Natural killer cell treated with Interleukin-12 subunit alpha and Interleukin-12 subunit beta and Interleukin-15 and Interleukin-18, amount 100 ng/mL, for 72 hours (primary cell): ENCODE results near the gene PAMR1. TPM values are rescaled to one million over a fixed set of nuclear protein-coding genes. Genes with fewer than 3 reads are reported as not detected.

Source experiments
- ATAC-seq, 2 donors: fragments of 150-1000 bp; cut with Tn5 transposase in 1 of 2; sonication (Bioruptor Pico), chemical (Tn5 transposase) in 1 of 2; 2 replicates each; pipeline ENCODE4 v1.10.0; 2021
- DNase-seq: peaks from one replicate; pipeline ENCODE4 v3.0.0; 2022; ENCODE audit warnings: low spot score
- H3K27ac Mint-ChIP-seq, 2 donors: 1 replicate in 1 of 2; 2 replicates in 1 of 2; pipeline ENCODE4 v1.8.0; 2022; ENCODE audit warnings: mixed read lengths in 2 of 2, mild to moderate bottlenecking in 1 of 2, moderate library complexity in 1 of 2
- H3K27me3 Mint-ChIP-seq, 2 donors: 1 replicate in 1 of 2; 2 replicates in 1 of 2; pipeline ENCODE4 v1.8.0; 2022; ENCODE audit warnings: mixed read lengths in 2 of 2
- H3K36me3 Mint-ChIP-seq: one replicate; pipeline ENCODE4 v1.8.0; 2022; ENCODE audit warnings: mixed read lengths
- H3K4me1 Mint-ChIP-seq, 2 donors: 1 replicate in 1 of 2; 2 replicates in 1 of 2; pipeline ENCODE4 v1.8.0; 2022; ENCODE audit warnings: low read depth in 2 of 2, mixed read lengths in 2 of 2, mild to moderate bottlenecking in 1 of 2
- H3K4me3 Mint-ChIP-seq: one replicate; pipeline ENCODE4 v1.8.0; 2022; ENCODE audit warnings: mixed read lengths
- H3K9me3 Mint-ChIP-seq: 2 replicates; pipeline ENCODE4 v1.8.0; 2022; ENCODE audit warnings: mixed read lengths
- total RNA-seq, 2 donors: library from RNA; stranded (reverse); gene quantifications; one replicate each; pipeline ENCODE4 v1.2.3, GENCODE V29; 2022

Gene PAMR1
- total RNA-seq, 2 donors from 2014 or later = not detected

DNA sequence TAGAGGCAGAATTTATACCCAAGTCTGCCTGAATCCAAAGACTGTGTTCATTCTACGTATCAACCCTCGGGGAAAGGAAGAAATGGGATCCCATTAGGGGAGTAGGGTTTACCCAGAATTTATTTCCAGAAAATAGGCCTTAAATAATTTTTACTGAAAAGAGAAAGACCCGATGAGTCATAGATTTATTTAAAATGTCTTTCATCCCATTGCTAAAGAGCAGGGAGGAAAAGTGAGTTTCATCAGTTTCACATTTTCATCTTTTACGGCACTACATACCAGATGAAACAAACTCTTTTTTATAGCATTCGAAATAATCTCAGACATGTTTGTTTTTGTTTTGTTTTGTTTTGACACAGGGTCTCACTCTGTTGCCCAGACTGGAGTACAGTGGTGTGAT lies 137.4 kb downstream of the PAMR1 start:
- Mint-ChIP-seq H3K9me3 (no peaks in the 10 kb centered on the region), H3K4me1 (peaks cover 13 to 20% of the 10 kb centered on the region in 2 donors), H3K27ac (peak overlapping the region in 1 of 2 donors; percentile 67), H3K27me3 (peaks cover 0 to 6% of the 10 kb centered on the region in 2 donors), H3K36me3 (no peaks in the 10 kb centered on the region), H3K4me3 (no peak overlapping the region)
- ATAC-seq (no peak), DNase-seq (no peak)

DNA sequence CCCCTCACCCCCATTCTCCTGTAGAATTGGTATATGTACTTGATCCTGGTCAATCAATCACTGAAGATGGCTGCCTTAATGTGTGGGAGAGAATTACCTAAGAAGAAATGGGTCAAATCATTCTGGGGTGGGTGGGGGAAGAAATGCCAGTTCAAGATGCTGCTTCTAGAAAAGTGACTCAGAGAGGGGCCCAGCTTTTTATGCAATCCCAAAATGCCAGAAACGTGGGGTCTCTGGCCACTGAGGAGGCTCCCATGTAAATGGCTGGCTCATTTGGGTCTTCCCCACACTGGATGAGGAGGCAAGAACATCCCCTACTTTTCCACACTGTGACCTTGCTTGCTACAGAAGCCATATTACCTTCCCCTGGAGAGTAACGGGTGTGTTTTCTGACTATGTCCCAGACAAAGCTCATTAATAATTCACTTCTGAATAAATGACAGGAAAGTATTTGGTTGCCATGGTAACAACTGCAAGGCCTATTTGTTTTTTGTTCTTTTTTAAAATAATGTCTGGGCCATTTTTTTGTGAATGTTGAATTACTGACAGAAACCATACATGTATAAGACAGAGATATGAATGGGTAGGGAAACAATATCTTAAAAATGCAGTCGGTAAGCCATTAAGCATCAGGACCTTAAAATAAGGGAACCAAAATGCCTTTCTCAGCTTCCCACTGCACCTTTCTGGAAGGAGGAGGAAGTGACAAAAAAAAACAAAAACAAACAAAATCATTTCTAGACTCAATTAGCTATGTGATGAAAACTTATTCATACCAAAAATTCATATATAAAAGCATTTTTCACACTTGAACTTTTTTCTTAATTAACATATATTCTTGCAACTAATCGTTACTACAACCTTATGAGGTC lies 138.1 kb downstream of the PAMR1 start:
- ATAC-seq = no peak
- Mint-ChIP-seq H3K4me3 (no peak overlapping the region), H3K36me3 (no peaks in the 10 kb centered on the region), H3K27ac (peak overlapping the region in 1 of 2 donors; percentile 67), H3K9me3 (no peaks in the 10 kb centered on the region), H3K27me3 (peaks cover 0 to 7% of the 10 kb centered on the region in 2 donors), H3K4me1 (peaks cover 13 to 19% of the 10 kb centered on the region in 2 donors)
- no peak for DNase-seq

DNA sequence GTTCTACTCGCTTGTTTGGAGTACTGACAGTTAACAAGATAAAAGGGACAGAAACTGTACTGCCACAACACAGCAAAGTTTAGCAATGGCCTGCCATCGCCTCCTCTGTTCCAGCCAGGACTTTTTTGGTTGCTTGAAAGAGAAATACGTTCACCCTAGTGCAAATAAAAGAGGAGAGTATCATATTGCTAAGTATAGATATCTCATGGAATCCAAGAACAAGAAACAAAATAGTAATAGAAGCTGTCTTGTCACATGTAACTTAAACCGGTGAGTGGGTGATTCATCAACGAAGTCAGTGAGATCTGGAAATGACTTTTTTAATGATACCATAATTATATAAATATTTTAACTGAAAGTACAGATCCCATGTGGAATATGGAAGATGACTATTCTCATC lies 141.5 kb downstream of the PAMR1 start:
- peaks cover 0 to 3% of the 10 kb centered on the region in 2 donors for H3K4me1 Mint-ChIP-seq
- H3K9me3 Mint-ChIP-seq = no peaks in the 10 kb centered on the region
- DNase-seq (no peak), ATAC-seq (no peak)
- no peaks in the 10 kb centered on the region for H3K36me3 Mint-ChIP-seq
- H3K27ac Mint-ChIP-seq = no peak overlapping the region
- H3K27me3 Mint-ChIP-seq = peaks cover 0 to 12% of the 10 kb centered on the region in 2 donors
- H3K4me3 Mint-ChIP-seq = no peak overlapping the region

Other genes with a start within 250 kb of the PAMR1 start
- under 1 TPM in 1 of 2 donors, not detected in 1; 0.12 TPM for gene SLC1A2, start 106.1 kb downstream of the PAMR1 start, total RNA-seq
- 1 to 10 TPM in 1 of 2 donors, under 1 TPM in 1; 0.55 to 1.8 TPM for gene FJX1, start 92.8 kb upstream of the PAMR1 start, total RNA-seq
- gene TRIM44, start 137.2 kb upstream of the PAMR1 start, total RNA-seq = 10 to 100 TPM; 38.1 to 40.6 TPM